ENCODE data around the gene CELF6.

Gene CELF6

GRCh38 chr15:72271221-72271620 is 48.7 kb downstream of the CELF6 start:
- no peak for DNase-seq

GRCh38 chr15:72269739-72270138 is 50.2 kb downstream of the CELF6 start:
- no peak for DNase-seq

DNA sequence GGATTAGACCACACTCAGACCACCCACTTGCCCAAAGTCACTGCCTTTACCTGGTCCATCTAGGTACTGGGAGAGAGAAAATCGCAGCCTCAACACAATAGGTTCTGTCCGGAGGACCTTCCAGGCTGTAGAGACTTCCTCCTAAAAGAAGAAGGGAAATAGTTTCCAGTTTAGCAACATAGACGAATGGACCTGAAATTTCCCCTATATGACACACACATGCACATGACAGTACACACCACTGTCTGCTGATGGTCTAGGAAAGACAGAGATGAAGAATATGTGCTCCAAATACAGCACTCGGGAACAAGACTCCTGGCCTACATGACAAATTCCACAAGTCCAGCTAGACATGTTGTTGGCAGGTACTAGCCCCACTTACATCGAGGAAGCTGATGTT is 54.9 kb downstream of the CELF6 start:
- no peak for DNase-seq

DNA sequence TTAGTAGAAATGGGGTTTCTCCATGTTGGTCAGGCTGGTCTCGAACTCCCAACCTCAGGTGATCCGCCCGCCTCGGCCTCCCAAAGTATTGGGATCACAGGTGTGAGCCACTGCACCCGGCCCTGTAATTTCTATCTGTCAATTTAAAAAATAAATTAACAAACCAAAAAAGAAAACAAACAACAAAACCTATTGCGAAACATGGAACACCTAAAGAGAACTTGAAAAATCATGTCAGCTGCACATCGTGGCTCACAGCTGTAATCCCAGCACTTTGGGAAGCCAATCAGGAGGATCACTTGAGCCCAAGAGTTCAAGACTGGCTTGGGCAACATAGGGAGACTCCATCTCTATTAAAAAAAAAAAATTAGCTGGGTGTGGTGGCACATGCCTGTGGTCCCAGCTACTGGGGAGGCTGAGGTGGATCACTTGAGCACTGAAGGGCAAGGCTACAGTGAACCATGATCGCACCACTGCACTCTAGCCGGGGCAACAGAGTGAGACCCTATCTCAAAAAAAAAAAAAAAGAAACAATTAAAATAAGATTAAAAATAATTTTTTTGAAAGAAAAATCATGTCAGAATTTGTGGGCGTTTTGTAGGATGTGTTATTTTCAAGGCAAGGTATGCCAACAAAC is 67.2 kb downstream of the CELF6 start:
- no peak for DNase-seq

- DNase-seq: no peak
Measured at GRCh38 chr15:72249142-72249810, 70.7 kb downstream of the CELF6 start.

DNA sequence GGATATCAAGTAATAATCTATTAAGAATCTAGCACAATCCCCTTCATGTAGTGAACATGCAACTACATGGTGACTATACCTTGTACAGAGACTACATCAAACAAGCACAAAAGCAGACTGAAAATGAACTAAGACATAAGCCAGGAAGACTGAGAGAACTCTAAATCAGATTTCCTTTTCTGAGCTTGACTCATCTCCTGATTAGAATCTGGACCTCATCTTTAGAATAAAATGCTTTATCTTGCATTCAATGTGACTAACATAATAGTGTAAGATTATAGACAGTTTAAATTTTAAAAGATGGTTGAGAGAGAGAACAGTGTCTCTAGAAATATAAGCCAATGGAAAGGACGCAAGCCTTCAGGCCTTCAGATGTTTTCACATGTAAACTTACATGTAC is 71.4 kb downstream of the CELF6 start:
- no peak for DNase-seq

DNA sequence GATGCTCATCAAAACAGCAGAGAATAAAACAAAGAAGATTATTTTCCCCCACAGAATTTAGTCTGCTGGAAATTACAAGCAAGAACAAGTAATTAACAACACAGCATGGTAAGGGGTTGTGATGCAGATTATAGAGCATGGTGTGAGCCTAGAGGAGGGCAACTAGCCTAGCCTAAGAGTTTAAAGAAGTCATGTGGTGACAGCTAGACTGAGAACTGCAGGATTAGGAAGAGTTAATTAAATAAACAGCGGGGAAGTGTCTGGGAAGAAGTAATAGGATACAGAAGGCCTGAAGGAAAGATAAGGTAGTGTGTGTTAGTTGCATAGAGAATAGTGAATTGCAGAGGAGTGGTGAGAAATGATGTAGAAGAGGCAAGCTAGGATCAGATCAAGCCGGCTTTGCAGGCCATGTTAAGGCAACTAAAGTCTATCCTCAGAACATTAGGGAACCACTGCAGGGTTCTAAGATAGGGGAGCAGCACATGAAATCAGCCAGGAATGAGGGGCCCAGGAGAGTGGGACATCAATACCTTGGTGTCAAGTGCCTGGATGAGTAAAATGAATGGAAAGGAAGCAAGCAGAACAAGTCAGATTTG is 77.1 kb downstream of the CELF6 start:
- DNase-seq: no peak

DNA sequence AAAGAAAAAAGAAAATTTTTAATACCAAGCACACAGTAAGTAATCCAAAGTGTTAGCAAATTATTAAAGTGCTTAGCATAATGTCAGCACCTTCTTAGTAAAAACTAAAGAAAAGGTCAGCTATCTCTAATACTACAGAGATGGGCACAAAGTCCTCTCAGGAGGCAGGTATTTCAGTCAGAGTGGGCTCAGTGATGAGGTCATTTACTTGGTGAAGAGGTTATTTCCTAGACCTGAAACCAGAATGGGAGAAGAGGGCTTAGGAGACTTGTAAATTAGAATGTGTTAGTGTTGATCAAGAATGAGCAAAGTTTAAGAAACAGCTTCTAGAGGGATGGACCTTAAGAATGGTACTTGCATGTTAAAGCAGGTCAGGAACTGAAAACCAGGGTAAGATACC is 80.3 kb downstream of the CELF6 start:
- DNase-seq: no peak

DNA sequence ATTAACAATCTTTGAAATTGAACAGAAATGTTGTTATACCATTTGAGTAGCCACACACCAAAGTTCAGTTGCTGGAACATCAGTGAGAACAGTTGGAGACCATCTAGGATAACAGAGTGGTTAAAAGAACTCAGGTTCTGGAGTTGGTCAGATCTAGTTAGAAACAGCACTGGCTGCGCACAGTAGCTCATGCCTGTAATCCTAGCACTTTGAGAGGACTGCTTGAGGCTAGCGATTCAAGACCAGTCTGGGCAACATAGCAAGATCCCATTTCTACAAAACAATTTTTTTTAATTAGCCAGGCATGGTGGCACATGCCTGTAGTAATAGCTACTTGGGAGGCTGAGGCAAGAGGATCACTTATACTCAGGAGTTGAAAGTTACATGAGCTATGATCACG is 81.4 kb downstream of the CELF6 start:
- no peak for DNase-seq

DNA sequence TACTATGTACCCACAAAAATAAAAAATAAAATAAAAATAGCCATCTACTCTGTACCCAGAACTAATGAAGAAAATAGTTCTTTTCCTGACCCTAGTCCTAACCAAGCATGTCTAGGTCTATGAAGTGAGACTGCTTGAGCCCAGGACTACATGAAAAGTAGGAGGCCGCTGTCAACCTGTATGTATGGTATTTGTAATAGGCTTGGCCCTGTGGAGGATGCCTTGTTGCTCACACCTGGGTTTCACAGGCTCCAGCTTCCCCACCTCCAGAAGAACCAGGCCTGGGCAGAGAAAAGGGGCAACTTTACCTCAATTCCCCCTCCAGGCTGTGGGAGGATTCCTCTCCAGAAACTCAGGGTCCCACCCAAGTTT is 82.1 kb downstream of the CELF6 start:
- DNase-seq: no peak

- peak; percentile 87 for DNase-seq
Measured at GRCh38 chr15:72237029-72237852, 82.7 kb downstream of the CELF6 start.

DNA sequence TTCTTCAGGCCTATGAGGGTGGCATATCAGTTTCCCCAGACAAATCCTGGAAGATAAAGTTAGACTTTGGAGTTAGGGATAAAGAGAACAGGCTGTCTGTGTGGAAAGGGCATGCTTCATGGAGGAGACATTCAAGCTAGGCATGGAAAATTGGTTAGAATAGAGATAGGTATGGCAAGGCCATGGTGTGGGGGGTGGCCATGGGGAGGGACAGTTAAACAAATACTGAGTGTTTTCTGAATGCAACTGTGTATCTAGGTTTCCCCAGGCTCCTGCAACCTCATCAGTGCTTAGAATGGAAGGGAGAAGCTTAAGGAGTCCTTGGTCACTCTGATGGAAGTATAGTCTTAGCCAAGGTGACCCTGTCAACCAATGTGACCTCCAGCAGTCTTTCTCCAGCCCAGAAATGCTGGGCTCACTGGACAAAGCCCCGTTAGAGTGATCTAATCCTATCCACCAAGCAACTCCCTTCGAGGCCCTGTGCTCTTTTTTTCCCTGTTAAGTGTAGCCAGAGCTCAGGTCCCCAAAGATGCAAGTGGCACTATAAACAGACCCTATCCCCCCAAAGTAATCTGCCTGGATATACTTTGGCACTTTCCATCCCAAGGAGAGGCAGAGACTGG is 83.5 kb downstream of the CELF6 start:
- DNase-seq: no peak

- no peak for DNase-seq
Measured at GRCh38 chr15:72235298-72235697, 84.7 kb downstream of the CELF6 start.

Measured in GF-D8 (cell line).